ENCODE measurements around the gene ADAMTS17.

ADAMTS17 gene

GRCh38 chr15:100350434-100351226 is 8.9 kb upstream of the ADAMTS17 start:
- Mint-ChIP-seq H3K27me3 (ENCODE audit: low read depth) (peaks cover 18% of the 10 kb centered on the region), H3K36me3 (ENCODE audit: low read depth) (no peaks in the 10 kb centered on the region), H3K4me3 (peak overlapping the region; percentile 91 to 97 (median 94)), H3K4me1 (peaks cover 12% of the 10 kb centered on the region), H3K9me3 (peaks cover 3% of the 10 kb centered on the region), H3K27ac (peak overlapping the region; percentile 69 to 92 (median 91))
- TF ChIP-seq CTCF (IDR thresholded peaks at IDR 0.05; ENCODE audit: unreplicated experiment in 3 of 3): no peak

GRCh38 chr15:100349696-100350433 is 8.1 kb upstream of the ADAMTS17 start:
- TF ChIP-seq CTCF (IDR thresholded peaks at IDR 0.05; ENCODE audit: unreplicated experiment in 3 of 3): peak; percentile 78 to 86 (median 85)
- Mint-ChIP-seq H3K4me3 (peak overlapping the region; percentile 91 to 97 (median 94)), H3K36me3 (ENCODE audit: low read depth) (no peaks in the 10 kb centered on the region), H3K27ac (peak overlapping the region; percentile 69 to 92 (median 91)), H3K9me3 (peaks cover 3% of the 10 kb centered on the region), H3K4me1 (peaks cover 12% of the 10 kb centered on the region), H3K27me3 (ENCODE audit: low read depth) (peaks cover 23% of the 10 kb centered on the region)

GRCh38 chr15:100349321-100349695 is 7.5 kb upstream of the ADAMTS17 start:
- Mint-ChIP-seq H3K9me3 (peaks cover 3% of the 10 kb centered on the region), H3K4me3 (peak overlapping the region; percentile 91 to 97 (median 94)), H3K4me1 (peaks cover 12% of the 10 kb centered on the region), H3K36me3 (ENCODE audit: low read depth) (no peaks in the 10 kb centered on the region), H3K27ac (peak overlapping the region; percentile 69 to 92 (median 91)), H3K27me3 (ENCODE audit: low read depth) (peaks cover 23% of the 10 kb centered on the region)
- no peak for TF ChIP-seq CTCF (IDR thresholded peaks at IDR 0.05; ENCODE audit: unreplicated experiment in 3 of 3)

GRCh38 chr15:100348578-100348977 is 6.8 kb upstream of the ADAMTS17 start:
- Mint-ChIP-seq H3K4me1 (peaks cover 12% of the 10 kb centered on the region), H3K36me3 (ENCODE audit: low read depth) (no peaks in the 10 kb centered on the region), H3K27ac (no peak overlapping the region), H3K4me3 (peak overlapping the region; percentile 91 to 97 (median 94)), H3K27me3 (ENCODE audit: low read depth) (peaks cover 23% of the 10 kb centered on the region), H3K9me3 (peaks cover 3% of the 10 kb centered on the region)
- no peak for TF ChIP-seq CTCF (IDR thresholded peaks at IDR 0.05; ENCODE audit: unreplicated experiment in 3 of 3)

- peaks cover 15% of the 10 kb centered on the region for H3K4me1 Mint-ChIP-seq
- no peak for TF ChIP-seq CTCF (IDR thresholded peaks at IDR 0.05; ENCODE audit: unreplicated experiment in 3 of 3)
- no peaks in the 10 kb centered on the region for H3K9me3 Mint-ChIP-seq
- H3K27ac Mint-ChIP-seq: no peak overlapping the region
- peaks cover 33% of the 10 kb centered on the region for H3K27me3 Mint-ChIP-seq (ENCODE audit: low read depth)
- H3K36me3 Mint-ChIP-seq (ENCODE audit: low read depth): no peaks in the 10 kb centered on the region
- H3K4me3 Mint-ChIP-seq: no peak overlapping the region
These were observed 5.2 kb upstream of the ADAMTS17 start for GRCh38 chr15:100346866-100347512.

Data from nephron (organoid).